ENCODE results near the gene UROS.
A peak's percentile ranks its signal among the peaks of the same experiment; 100 is the strongest.

UROS gene

GRCh38 chr10:125762692-125763648 lies 60.1 kb downstream of the UROS start:
- no peak for TF ChIP-seq ZFX (IDR thresholded peaks at IDR 0.05; ENCODE audit: borderline replicate concordance)
- TF ChIP-seq CTCF (IDR thresholded peaks at IDR 0.05) = no peak
- H3K27ac ChIP-seq = no peak overlapping the region

GRCh38 chr10:125761961-125762360 lies 61.1 kb downstream of the UROS start:
- no peak for TF ChIP-seq CTCF (IDR thresholded peaks at IDR 0.05)
- no peak for TF ChIP-seq ZFX (IDR thresholded peaks at IDR 0.05; ENCODE audit: borderline replicate concordance)
- H3K27ac ChIP-seq = no peak overlapping the region

- no peak for TF ChIP-seq CTCF (IDR thresholded peaks at IDR 0.05)
- no peak for TF ChIP-seq ZFX (IDR thresholded peaks at IDR 0.05; ENCODE audit: borderline replicate concordance)
- H3K27ac ChIP-seq = no peak overlapping the region
Measured at GRCh38 chr10:125757742-125758141, 65.3 kb downstream of the UROS start.

- TF ChIP-seq CTCF (IDR thresholded peaks at IDR 0.05) (no peak), ZFX (IDR thresholded peaks at IDR 0.05; ENCODE audit: borderline replicate concordance) (no peak)
Measured at GRCh38 chr10:125756853-125757487, 66.1 kb downstream of the UROS start.

GRCh38 chr10:125756196-125756595 lies 66.9 kb downstream of the UROS start:
- TF ChIP-seq CTCF (IDR thresholded peaks at IDR 0.05) (no peak), ZFX (IDR thresholded peaks at IDR 0.05; ENCODE audit: borderline replicate concordance) (no peak)
- H3K27ac ChIP-seq = peak overlapping the region; percentile 67

More at GRCh38 chr10:125756853-125757487, 66.1 kb downstream of the UROS start:
- peak overlapping the region; percentile 67 for H3K27ac ChIP-seq

GRCh38 chr10:125747417-125747816 lies 75.6 kb downstream of the UROS start:
- H3K27ac ChIP-seq = no peak overlapping the region
- TF ChIP-seq CTCF (IDR thresholded peaks at IDR 0.05) = no peak
- no peak for TF ChIP-seq ZFX (IDR thresholded peaks at IDR 0.05; ENCODE audit: borderline replicate concordance)

- TF ChIP-seq CTCF (IDR thresholded peaks at IDR 0.05) (no peak), ZFX (IDR thresholded peaks at IDR 0.05; ENCODE audit: borderline replicate concordance) (no peak)
- no peak overlapping the region for H3K27ac ChIP-seq
Measured at GRCh38 chr10:125744909-125745308, 78.1 kb downstream of the UROS start.
